Measurements from ENCODE around the gene SAMM50.

- no peak for TF ChIP-seq YY1 (IDR thresholded peaks at IDR 0.05; ENCODE audit: low read depth)
- no peak for TF ChIP-seq NFIC (IDR thresholded peaks at IDR 0.05)
- no peak for TF ChIP-seq EGR1 (IDR thresholded peaks at IDR 0.05)
- TF ChIP-seq, protein P1, sequence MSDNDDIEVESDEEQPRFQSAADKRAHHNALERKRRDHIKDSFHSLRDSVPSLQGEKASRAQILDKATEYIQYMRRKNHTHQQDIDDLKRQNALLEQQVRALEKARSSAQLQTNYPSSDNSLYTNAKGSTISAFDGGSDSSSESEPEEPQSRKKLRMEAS (IDR thresholded peaks at IDR 0.05) = no peak
- no peak for TF ChIP-seq RAD21 (IDR thresholded peaks at IDR 0.05; ENCODE audit: low read depth)
- TF ChIP-seq FOXM1 (IDR thresholded peaks at IDR 0.05; ENCODE audit: borderline replicate concordance, low read depth) = no peak
- no peak for TF ChIP-seq TAF1 (IDR thresholded peaks at IDR 0.05; ENCODE audit: low read depth)
- TF ChIP-seq ZBTB7A (IDR thresholded peaks at IDR 0.05; ENCODE audit: low read depth) = no peak
- no peak for TF ChIP-seq USF1 (IDR thresholded peaks at IDR 0.05)
- TF ChIP-seq EP300 (IDR thresholded peaks at IDR 0.05; ENCODE audit: borderline replicate concordance) = no peak
- TF ChIP-seq TEAD4 (IDR thresholded peaks at IDR 0.05) = no peak
- TF ChIP-seq REST (IDR thresholded peaks at IDR 0.05; ENCODE audit: low read depth) = no peak
Measured at GRCh38 chr22:44019846-44020245, 64.6 kb downstream of the SAMM50 start.

Data from Ishikawa (cell line).